Brain pericyte (primary cell): ENCODE measurements around the gene SPON2.

Experiments used
- DNase-seq: peaks from one replicate; pipeline ENCODE4 v3.0.0-alpha.2; 2012; ENCODE audit warnings: low read depth, low spot score

SPON2 gene

DNA sequence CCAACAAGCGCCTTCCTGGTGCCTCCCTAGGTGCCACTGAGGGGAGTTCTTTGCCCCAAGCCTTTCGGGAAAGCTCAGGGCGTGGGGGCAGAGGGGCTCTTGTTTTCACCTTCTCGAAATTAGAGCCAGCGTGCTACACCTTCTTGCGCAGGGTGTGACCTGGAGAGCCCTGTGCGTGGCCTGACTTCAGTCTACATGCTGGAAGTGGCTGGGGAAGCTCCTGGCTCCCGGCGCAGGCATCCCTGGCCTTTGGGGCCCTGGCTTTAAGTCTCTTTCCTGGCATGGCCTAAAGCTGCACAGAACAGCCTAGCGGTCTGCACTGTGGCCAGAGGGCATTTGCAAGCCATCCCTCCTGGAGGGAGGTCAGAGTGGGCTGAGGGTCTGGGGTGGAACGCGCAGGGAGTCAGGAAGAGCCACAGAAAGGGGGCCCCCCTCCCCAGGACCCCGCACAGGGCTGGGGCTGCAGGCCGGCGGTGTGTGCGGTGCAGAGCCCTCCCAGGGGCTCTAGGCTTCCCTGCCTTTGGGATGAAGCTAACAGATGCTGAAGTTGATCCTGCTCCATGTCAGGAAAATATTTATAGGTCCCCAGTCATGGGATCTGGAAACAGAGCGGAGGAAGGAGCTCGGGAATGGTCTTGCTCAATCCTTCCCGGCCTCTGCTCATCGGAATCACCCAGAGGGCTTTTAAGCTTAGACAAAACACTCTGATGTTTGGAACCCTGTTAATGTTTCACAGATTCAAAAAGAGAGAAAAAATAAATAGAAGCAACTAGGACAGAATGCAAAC, 781 bp upstream of the SPON2 start:
- peak; percentile 46 for DNase-seq

DNA sequence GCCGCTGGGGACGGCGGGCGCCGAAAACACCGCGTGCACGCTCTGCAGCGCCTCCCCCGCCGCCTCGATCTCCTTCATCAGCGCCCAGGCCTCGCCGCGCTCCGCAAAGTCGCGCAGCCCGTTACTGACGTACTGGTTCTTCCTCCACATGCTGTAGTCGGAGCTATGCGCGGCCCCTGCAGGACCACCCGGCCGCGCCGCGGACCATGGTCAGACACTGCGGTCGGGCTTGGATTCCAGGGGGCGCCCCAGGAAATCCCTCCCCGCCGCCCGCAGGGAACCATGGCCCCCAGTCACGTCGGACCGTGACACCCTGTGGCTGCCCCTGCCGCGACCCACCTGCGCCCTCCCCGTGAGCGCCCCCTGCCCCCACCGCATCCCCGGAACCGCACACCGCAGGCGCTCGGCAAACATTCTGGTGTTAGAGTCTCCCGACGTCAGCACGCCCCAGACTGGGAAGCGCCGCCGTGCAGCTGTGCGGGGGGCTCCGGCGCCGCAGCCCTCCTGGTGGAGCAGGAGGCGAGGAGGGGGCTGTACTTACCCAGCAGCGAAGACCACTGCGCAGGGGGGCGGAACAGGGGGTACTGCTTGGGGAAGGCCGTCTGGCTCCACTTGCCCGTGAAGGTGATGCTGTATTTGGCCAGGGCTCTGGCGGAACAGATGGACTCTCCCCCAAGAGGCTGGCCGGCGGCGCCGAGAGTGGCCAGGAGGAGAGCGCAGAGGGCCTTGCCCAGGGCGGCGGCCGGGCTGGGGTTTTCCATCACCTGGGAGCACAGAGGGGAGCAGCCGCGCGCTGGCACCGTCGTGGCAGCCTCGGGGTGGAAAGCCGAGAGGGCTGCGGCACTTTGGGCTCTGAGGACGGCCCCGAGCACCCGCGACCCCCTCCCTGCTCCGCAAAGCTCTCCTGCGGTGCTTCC, 814 bp downstream of the SPON2 start:
- DNase-seq, result no peak

DNA sequence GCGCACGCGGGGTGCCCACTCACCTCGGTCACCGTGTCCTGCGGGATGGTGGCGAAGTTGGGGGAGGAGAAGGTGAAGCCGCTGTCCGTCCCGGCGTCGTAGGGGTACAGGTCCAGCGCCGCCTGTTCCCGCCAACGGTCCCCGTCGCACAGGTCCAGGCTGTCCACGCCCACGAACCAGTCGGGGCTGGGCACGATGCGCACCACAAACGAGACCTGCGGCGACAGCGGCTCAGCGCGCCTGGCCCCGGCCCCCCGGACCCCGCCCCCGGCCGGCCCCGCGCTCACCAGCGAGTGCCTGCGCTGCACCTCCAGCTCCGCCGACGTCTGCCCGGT, 1.4 kb downstream of the SPON2 start:
- no peak for DNase-seq

DNA sequence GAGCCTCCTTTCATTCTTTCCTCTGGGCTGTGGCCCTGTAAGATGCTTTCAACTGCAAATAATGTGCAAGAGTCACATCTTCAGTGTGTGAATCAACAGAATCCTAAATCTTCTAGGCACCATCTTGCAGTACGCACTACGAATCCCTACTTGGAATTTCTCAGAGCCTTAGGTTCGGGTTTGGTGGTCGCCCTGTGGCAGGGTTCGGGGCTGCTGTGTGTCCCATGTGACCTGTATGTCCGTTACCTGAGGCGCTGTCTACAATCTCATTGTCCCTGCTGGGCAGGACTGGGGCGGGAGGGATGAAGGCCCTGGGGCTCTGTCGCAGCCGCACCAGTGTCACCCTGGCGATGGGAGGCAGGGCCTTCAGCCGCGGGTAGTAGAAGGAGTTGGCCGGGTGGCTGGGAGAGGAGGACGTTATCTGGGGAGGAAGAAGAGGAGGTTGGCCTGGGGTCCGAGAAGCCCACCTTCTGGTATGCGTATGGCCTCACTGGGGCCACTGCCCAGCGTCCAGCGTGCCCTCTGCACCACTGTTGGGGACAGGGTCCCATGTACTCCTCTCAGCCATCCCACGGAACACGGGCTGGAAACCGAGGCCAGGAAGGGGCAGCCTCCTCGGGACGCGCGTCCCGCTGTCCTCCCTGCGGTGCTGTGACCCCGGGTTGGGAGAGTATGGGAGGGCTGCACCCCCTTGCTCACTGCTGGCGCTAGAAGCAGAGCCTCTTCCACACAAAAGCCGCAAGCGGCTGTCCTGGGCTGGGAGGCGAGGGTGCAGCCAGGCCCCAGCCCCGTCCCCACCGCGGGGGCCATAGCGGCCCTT, 2.0 kb downstream of the SPON2 start:
- DNase-seq, result no peak

DNA sequence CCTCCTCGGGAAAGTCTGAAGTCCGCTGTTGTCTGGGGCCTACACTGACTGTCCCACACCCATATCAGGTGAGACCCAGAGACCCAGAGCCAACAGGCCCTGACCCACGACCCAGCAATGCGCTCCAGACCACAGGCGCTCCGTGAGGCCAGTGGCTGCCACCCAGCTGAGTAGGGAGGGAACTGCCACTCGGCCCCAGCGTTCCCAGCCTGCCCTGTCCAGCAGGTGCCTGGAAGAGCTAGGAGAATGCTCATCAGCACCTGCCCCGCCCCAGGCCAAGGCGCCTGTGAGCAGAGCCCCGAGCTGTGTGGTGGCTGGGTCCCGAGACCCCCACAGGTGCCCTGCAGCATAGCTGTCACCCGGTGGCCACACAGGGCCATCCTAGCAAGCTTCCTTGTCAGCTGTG, 2.7 kb downstream of the SPON2 start:
- no peak for DNase-seq

- DNase-seq, result no peak
Observed at GRCh38 chr4:1169171-1169671, 3.2 kb downstream of the SPON2 start.

GRCh38 chr4:1168191-1169101, 3.9 kb downstream of the SPON2 start:
- DNase-seq, result no peak

DNA sequence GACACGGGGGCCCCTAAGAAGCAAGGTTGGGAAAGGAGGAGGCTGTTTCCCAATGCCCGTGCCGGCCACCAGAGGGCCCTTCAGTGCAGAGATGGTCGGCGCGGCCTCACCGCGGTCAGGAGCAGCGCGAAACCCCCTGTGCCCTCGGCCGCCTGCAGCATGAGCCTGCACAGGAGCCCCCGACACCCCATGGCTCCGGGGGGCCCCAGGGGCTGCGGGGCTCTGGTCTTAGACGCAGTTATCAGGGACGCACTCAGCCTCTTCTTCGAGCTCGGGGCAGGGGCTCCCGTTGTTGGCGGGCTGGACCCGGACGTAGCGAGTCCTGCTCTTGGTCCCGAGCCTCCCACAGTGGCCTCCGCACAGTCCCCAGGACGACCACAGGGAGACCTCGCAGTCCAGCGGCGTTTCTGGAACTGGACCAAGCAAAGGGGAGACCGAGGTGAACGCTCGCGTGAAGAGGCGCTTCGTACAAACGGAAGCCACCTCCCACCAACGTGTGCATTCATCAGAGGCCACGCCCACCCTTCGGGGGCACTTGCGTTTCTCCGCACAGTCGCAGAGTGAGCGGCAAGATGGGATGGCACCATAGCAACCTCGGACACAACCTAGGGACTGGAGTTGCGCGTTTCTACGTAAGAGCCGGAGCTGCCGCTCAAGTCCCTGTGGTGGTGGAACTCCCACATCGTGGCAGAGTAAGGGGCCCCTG, 5.0 kb downstream of the SPON2 start:
- DNase-seq, result no peak

DNA sequence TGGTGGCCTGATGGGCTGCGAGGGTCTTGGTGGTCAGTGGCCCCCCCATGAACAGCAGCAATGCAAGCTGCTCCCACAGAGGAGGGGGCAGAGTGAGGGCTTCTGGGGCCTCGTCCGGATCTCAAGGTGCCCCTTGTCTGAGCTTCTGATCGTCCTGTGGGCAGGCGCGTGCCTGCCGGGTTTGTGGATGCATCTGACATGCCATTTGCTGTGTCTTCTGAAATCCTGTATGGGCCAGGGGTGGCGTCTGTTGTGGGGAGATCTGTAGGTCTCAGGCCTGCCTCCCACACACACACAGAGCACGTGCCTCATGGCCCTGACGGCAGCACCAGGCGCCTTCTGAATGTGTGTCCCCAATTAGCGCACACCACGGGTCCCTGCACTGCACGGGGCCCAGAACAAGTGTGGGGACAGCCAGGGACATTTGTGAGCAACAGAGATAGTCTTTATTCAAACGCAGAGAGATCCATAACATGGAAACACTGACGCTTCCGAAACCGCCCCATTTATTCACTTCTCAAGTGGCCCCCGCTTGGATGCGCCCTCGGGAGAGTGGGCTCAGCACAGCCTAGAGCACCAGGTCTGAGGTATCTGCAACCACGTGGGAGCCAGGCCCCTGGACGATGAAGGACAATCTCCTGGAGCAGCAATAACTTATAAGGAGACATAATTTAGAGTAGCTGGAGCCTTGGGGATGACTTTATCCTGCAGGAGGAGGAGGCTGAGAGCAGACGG, 5.7 kb downstream of the SPON2 start:
- no peak for DNase-seq

DNA sequence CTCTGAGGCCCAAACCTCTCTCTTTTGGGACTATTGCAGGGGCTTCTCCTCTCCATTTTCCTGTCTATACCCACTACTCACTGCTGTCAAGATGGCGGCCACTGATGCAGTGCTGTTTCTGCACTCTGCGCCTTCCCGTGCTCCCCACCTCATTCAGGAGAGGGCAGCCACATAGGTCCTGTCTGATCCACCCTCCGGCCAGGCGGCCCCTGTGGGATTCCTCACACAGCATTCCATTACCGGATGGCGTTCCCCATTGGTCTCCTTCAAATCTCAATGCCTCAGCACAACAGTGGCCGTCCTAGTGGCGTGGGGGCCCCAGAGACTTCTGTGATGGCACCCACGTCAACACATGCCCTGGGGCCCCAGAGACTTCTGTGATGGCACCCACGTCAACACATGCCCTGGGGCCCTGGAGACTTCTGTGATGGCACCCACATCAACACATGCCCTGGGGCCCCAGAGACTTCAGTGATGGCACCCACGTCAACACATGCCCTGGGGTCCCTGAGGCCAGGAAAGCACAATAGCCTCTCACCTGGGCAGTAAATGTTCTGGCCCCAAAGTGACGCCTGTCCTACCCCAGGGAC, 7.3 kb downstream of the SPON2 start:
- no peak for DNase-seq

DNA sequence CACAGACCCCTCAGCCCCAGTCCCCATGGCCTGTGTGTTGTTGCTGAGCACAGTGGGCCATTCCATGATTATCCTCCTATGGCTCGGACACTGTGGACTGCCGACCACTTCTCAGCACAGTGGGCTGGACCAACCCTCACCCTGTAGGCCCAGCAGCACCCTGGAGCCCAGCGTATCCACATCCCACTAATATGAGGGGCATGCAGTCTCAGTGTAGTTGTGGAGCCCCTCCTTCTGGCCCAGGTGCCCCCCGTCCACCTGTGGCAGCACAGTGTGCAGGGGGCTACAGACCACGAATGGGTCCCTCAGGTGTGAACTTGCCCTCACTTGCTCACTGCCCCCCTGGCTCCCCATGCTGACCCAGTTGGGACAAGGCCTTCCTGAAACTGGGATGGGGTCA, 7.9 kb downstream of the SPON2 start:
- no peak for DNase-seq

- DNase-seq, result no peak
Observed at GRCh38 chr4:1164040-1164439, 8.3 kb downstream of the SPON2 start.

GRCh38 chr4:1160351-1160750, 12.0 kb downstream of the SPON2 start:
- DNase-seq, result no peak

GRCh38 chr4:1156069-1156468, 16.3 kb downstream of the SPON2 start:
- no peak for DNase-seq

- DNase-seq, result no peak
Observed at GRCh38 chr4:1155314-1155713, 17.1 kb downstream of the SPON2 start.

DNA sequence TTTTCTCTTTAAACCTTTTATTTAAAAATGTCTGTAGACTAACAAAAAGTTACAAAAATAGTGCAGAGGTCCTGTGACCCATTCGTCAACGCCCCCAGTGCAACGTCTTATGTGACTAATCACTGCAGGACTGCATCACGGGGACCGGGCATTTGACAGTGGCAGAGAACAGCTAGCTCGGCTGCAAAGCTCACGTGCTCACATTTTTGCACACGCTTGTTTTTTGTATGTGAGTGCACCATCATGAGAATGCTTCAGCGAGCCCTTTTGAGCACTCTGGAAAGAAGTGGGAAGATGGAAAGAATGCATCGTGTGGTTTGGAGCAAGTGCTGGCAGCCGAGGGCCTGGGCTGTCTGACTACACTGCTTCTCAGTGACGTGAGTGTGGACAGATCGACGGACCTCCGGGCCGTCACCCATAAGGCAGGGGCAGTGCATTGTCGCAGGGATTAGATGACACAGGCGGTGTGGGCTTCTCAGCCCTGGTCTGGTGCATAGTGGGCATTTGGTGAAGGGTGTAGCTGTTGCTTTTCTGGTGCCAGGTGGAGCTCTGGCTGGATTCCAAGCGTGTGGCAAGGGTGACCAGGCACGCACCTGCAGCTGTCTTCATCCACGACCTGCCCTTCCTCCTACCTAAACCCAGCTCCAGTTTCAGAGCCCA, 17.7 kb downstream of the SPON2 start:
- DNase-seq, result no peak

- no peak for DNase-seq
Observed at GRCh38 chr4:1154126-1154522, 18.3 kb downstream of the SPON2 start.

DNA sequence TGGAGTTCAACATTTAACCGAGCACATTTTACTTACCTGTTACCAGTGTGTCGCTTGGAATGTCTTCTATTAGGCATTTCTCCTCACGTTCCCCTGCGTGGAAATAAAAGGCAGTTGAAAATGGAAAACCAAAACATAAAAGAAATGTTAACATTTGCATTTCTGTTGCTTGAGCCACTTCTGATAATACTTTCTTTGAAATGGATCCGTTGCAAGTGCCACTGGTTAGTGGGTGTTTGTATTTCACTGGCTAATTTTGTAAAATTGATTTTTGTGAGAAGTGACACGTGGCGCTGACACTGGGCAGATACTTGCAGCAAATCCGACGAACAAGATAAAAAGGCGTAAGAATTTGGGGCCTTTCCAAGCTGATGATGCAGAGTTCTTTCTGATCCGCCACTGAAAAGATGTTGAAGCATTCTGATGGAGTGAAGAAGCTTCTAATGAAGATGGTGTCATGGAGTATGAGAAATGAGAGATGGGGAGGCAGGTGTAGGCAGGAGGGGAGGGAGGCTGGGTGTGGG, 18.8 kb downstream of the SPON2 start:
- DNase-seq, result no peak
